ENCODE measurements around the gene FBLN7.

The FBLN7 gene

GRCh38 chr2:112140899-112141625 is 2.9 kb downstream of the FBLN7 start:
- H3K4me3 ChIP-seq (ENCODE audit: low read depth, low read length): no peak overlapping the region
- no peak for TF ChIP-seq CTCF (IDR thresholded peaks at IDR 0.05; ENCODE audit: borderline replicate concordance, insufficient read depth, low read depth, low read length)

- H3K4me3 ChIP-seq (ENCODE audit: low read depth, low read length): no peak overlapping the region
- no peak for TF ChIP-seq CTCF (IDR thresholded peaks at IDR 0.05; ENCODE audit: borderline replicate concordance, insufficient read depth, low read depth, low read length)
These were observed 3.4 kb downstream of the FBLN7 start for GRCh38 chr2:112141626-112142007.

- no peak for TF ChIP-seq CTCF (IDR thresholded peaks at IDR 0.05; ENCODE audit: borderline replicate concordance, insufficient read depth, low read depth, low read length)
- H3K4me3 ChIP-seq (ENCODE audit: low read depth, low read length): no peak overlapping the region
These were observed 4.4 kb downstream of the FBLN7 start for GRCh38 chr2:112142525-112143078.

- no peak for TF ChIP-seq CTCF (IDR thresholded peaks at IDR 0.05; ENCODE audit: borderline replicate concordance, insufficient read depth, low read depth, low read length)
- no peak overlapping the region for H3K4me3 ChIP-seq (ENCODE audit: low read depth, low read length)
These were observed 5.0 kb downstream of the FBLN7 start for GRCh38 chr2:112143150-112143549.

- no peak for TF ChIP-seq CTCF (IDR thresholded peaks at IDR 0.05; ENCODE audit: borderline replicate concordance, insufficient read depth, low read depth, low read length)
- H3K4me3 ChIP-seq (ENCODE audit: low read depth, low read length): no peak overlapping the region
These were observed 6.8 kb downstream of the FBLN7 start for GRCh38 chr2:112144966-112145365.

GRCh38 chr2:112147382-112148168 is 9.4 kb downstream of the FBLN7 start:
- H3K4me3 ChIP-seq (ENCODE audit: low read depth, low read length): no peak overlapping the region
- TF ChIP-seq CTCF (IDR thresholded peaks at IDR 0.05; ENCODE audit: borderline replicate concordance, insufficient read depth, low read depth, low read length): no peak

Measured in GM12875 (cell line).